Urinary bladder (tissue), 4 donors: ENCODE data around the gene OTX1. TPM values are rescaled to one million over a fixed set of nuclear protein-coding genes. Genes with fewer than 3 reads are reported as not detected.
"Not testable (repeated sequence)": the region's sequence is repeated elsewhere in the genome, so short reads cannot be mapped to it uniquely, and the experiment has no call there.

Experiments used
- DNase-seq: peaks from one replicate; pipeline ENCODE4 v3.0.0-alpha.2; 2015; ENCODE audit errors: extremely low spot score
- H3K27ac ChIP-seq: one replicate; pipeline ENCODE4 v1.5.1; 2013; ENCODE audit warnings: low read depth, mild to moderate bottlenecking, moderate library complexity
- H3K36me3 ChIP-seq: one replicate; pipeline ENCODE4 v1.6.1; 2013; ENCODE audit warnings: mild to moderate bottlenecking, moderate library complexity; ENCODE audit not compliant: insufficient read depth
- H3K4me1 ChIP-seq: one replicate; pipeline ENCODE4 v1.6.1; 2013; ENCODE audit warnings: mild to moderate bottlenecking, moderate library complexity; ENCODE audit not compliant: insufficient read depth
- H3K4me3 ChIP-seq: one replicate; pipeline ENCODE4 v1.5.1; 2013; ENCODE audit warnings: low read depth, low read length
- WGBS: extraction: QIAGEN DNeasy Blood & Tissue Kit; methylation state at CpG from one replicate; pipeline ENCODE4 v1.1.7; 2013; 5-methylcytosine and 5-hydroxymethylcytosine counted together
- polyA plus RNA-seq: library from polyadenylated mRNA; stranded (reverse); fragments of 200-250 nt; gene quantifications from one replicate; pipeline ENCODE4 v1.2.3, GENCODE V29; 2013
- total RNA-seq: library from RNA; depleted of rRNA; stranded (reverse); fragments of >200 nt; gene quantifications from one replicate; pipeline ENCODE4 v1.2.3, GENCODE V29; 2014
- donor health status: healthy with polysubstance abuse.
- donor health status: healthy.

The OTX1 gene
- total RNA-seq (not detected), polyA plus RNA-seq (not detected)

GRCh38 chr2:63050334-63051041 is at the start of gene OTX1:
OTX1 (plus strand) TSS chr2:63050830; CDS start chr2:63052991, 2,161 bp downstream.
- H3K27ac ChIP-seq = no peak within 1 kb of the TSS
- no peak for DNase-seq
- WGBS = under 1% methylated on average over 73 of the region's 73 CpGs

GRCh38 chr2:63001576-63001975 is 49.1 kb upstream of the OTX1 start:
- Histone ChIP-seq H3K4me3 (no peak overlapping the region), H3K36me3 (peaks cover 2% of the 10 kb centered on the region), H3K27ac (no peak overlapping the region), H3K4me1 (no peaks in the 10 kb centered on the region)
- no peak for DNase-seq

More at GRCh38 chr2:63050334-63051041, at the start of gene OTX1:
- Histone ChIP-seq H3K36me3 (peaks cover 2% of the 10 kb centered on the region), H3K4me1 (no peaks in the 10 kb centered on the region), H3K4me3 (peak within 1 kb of the TSS; percentile 46)

DNA sequence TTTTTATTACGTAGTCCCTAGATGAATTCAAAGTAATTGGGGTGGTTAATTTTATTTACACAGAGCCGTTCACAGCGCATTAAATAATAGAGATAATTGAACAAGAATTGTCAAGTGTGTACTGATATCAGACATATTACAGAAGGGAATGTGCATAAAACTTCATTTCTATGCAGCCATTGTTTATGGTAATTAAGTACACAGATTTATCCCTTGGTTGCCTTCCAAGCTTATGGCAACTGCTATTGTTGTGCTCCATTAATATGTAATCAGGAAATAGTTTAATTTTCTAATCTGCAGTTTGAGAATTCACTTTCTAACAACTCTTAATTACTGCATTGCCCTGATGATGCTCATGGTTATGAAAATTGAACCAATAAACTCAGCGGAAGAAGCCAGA is 47.3 kb upstream of the OTX1 start:
- H3K27ac ChIP-seq = no peak overlapping the region
- H3K4me3 ChIP-seq = no peak overlapping the region
- H3K36me3 ChIP-seq = peaks cover 2% of the 10 kb centered on the region
- no peak for DNase-seq
- H3K4me1 ChIP-seq = no peaks in the 10 kb centered on the region
- 95% methylated on average over 4 of the region's 4 CpGs for WGBS

- Histone ChIP-seq H3K4me1 (no peaks in the 10 kb centered on the region), H3K4me3 (no peak overlapping the region), H3K27ac (no peak overlapping the region), H3K36me3 (no peaks in the 10 kb centered on the region)
- no peak for DNase-seq
Measured at GRCh38 chr2:63007813-63008458, 42.7 kb upstream of the OTX1 start.

DNA sequence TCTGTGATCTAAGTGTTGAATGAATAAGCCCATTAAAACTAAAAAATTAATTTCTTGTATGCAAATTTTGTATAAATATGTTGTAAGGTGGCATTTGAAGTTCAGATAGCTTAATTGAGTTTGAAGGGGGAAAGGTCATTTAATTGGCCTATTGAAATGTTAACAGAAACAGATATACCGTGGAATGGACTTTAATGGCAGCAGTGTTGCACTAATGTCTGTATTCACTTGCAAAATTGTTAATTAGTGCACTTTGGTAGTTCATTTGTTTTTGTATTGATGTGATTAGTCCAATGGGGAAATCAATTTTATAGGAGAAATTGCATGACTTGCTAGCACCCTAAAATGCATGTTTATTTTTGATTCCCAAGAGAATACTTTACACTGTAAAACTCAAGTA is 41.8 kb upstream of the OTX1 start:
- Histone ChIP-seq H3K4me1 (no peaks in the 10 kb centered on the region), H3K36me3 (no peaks in the 10 kb centered on the region), H3K27ac (no peak overlapping the region), H3K4me3 (no peak overlapping the region)
- DNase-seq = no peak
- 96% methylated on average over 1 of the region's 1 CpG for WGBS

- Histone ChIP-seq H3K4me3 (no peak overlapping the region), H3K36me3 (no peaks in the 10 kb centered on the region), H3K4me1 (no peaks in the 10 kb centered on the region), H3K27ac (no peak overlapping the region)
- DNase-seq = no peak
Measured at GRCh38 chr2:63009490-63009889, 41.1 kb upstream of the OTX1 start.

DNA sequence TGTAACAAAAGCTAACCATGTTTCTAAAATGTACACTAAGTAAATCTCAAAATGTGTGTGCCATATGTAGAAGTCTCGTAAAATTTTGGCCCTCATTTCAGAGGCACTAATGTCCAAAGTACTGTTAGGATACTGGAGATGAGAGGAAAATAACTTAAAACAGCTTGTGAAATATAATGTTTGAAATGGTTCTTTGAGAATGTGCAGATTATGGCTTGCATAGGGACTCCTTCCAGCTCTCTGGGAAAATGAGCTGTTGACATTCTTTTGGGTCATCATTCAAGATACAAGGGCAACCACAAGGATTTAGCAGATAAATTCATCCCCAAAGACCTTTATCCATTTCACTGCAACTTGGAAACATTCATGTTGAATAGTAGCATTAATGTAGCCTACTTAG is 38.1 kb upstream of the OTX1 start:
- no peak for DNase-seq
- H3K4me3 ChIP-seq = no peak overlapping the region
- no peak overlapping the region for H3K27ac ChIP-seq
- H3K4me1 ChIP-seq = no peaks in the 10 kb centered on the region
- WGBS = 74% methylated on average over 1 of the region's 1 CpG
- no peaks in the 10 kb centered on the region for H3K36me3 ChIP-seq

- H3K36me3 ChIP-seq = no peaks in the 10 kb centered on the region
- H3K27ac ChIP-seq = no peak overlapping the region
- DNase-seq = no peak
- H3K4me1 ChIP-seq = no peaks in the 10 kb centered on the region
- no peak overlapping the region for H3K4me3 ChIP-seq
- WGBS = 89% methylated on average over 8 of the region's 8 CpGs
Measured at GRCh38 chr2:63013438-63013837, 37.2 kb upstream of the OTX1 start.

GRCh38 chr2:63015389-63015788 is 35.2 kb upstream of the OTX1 start:
- WGBS = 98% methylated on average over 3 of the region's 3 CpGs
- no peaks in the 10 kb centered on the region for H3K4me1 ChIP-seq
- no peak overlapping the region for H3K4me3 ChIP-seq
- DNase-seq = no peak
- H3K36me3 ChIP-seq = no peaks in the 10 kb centered on the region
- H3K27ac ChIP-seq = no peak overlapping the region

- Histone ChIP-seq H3K27ac (no peak overlapping the region), H3K4me1 (no peaks in the 10 kb centered on the region), H3K36me3 (no peaks in the 10 kb centered on the region), H3K4me3 (no peak overlapping the region)
- no peak for DNase-seq
- WGBS = 91% methylated on average over 2 of the region's 2 CpGs
Measured at GRCh38 chr2:63018439-63018838, 32.2 kb upstream of the OTX1 start.

- not testable (repeated sequence) for H3K4me1 ChIP-seq, H3K4me3 ChIP-seq, H3K27ac ChIP-seq, DNase-seq, H3K36me3 ChIP-seq
- 95% methylated on average over 8 of the region's 8 CpGs for WGBS
Measured at GRCh38 chr2:63019686-63020085, 30.9 kb upstream of the OTX1 start.

DNA sequence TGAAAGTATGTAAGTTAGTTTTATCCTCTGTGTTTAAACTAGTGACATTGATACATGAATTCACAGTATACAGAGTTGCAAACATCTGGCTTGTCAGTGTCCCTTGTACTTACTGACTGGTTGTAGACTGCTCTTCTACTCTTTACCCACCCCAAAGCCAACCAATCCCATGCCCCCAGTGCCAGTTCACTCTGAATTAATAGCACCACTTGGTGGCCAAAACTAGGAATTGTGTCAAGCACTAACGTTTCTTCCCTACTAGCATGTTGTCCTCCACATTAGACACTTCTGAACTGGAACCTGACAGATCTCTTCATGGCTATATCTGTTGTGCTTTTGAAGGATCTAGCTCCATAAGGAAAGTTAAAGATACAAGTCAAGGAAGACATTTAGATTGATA is 27.2 kb upstream of the OTX1 start:
- no peak for DNase-seq
- H3K4me3 ChIP-seq = no peak overlapping the region
- H3K27ac ChIP-seq = no peak overlapping the region
- no peaks in the 10 kb centered on the region for H3K36me3 ChIP-seq
- H3K4me1 ChIP-seq = no peaks in the 10 kb centered on the region
- 0% methylated on average over 1 of the region's 1 CpG for WGBS

GRCh38 chr2:63027220-63027619 is 23.4 kb upstream of the OTX1 start:
- H3K27ac ChIP-seq = no peak overlapping the region
- WGBS = 89% methylated on average over 2 of the region's 2 CpGs
- DNase-seq = no peak

GRCh38 chr2:63029058-63029457 is 21.6 kb upstream of the OTX1 start:
- Histone ChIP-seq H3K4me1 (no peaks in the 10 kb centered on the region), H3K36me3 (no peaks in the 10 kb centered on the region), H3K4me3 (no peak overlapping the region), H3K27ac (no peak overlapping the region)
- DNase-seq = no peak
- 99% methylated on average over 1 of the region's 1 CpG for WGBS

More at GRCh38 chr2:63027220-63027619, 23.4 kb upstream of the OTX1 start:
- H3K4me3 ChIP-seq = no peak overlapping the region
- no peaks in the 10 kb centered on the region for H3K4me1 ChIP-seq
- no peaks in the 10 kb centered on the region for H3K36me3 ChIP-seq
